ENCODE measurements around the gene AKAP10.
A peak's percentile ranks its signal among the peaks of the same experiment; 100 is the strongest.
"Not testable (repeated sequence)": the region's sequence is repeated elsewhere in the genome, so short reads cannot be mapped to it uniquely, and the experiment has no call there.

The AKAP10 gene

DNA sequence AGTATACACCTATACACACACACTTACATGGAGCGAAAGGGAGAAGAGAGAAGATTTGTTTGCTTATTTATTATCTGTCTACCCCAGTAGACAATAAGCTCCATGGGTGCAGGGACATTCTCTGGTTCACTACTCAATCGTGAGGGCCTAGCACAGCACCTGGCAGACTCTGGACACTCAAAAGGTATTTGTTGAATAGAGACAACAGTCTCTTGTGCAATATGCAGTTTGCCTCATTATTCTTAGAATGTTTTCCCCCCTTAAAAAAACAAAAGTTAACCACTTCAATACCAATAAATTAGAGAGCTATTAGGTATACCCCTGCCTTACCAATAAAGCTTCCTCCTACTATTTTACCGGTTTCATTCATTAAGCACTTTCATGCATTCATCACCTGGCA lies 2.0 kb downstream of the AKAP10 start:
- H3K36me3 ChIP-seq (ENCODE audit: insufficient read depth, insufficient read length, low read length): peaks cover 33% of the 10 kb centered on the region
- H3K27me3 ChIP-seq (ENCODE audit: insufficient read depth, insufficient read length): no peaks in the 10 kb centered on the region
- no peak for DNase-seq (ENCODE audit: low read depth, low spot score)
- no peak overlapping the region for H3K4me3 ChIP-seq (ENCODE audit: insufficient read length, low read depth)
- peaks cover 16% of the 10 kb centered on the region; the same call in 1 of the 2 replicates for H3K9me3 ChIP-seq (ENCODE audit: insufficient read depth, low read length)
- TF ChIP-seq ZNF274 (IDR thresholded peaks at IDR 0.05; ENCODE audit: low read depth, low read length) (no peak), YY1 (IDR thresholded peaks at IDR 0.05; ENCODE audit: insufficient read depth, insufficient read length) (no peak), SUZ12 (IDR thresholded peaks at IDR 0.05; ENCODE audit: extremely low read depth, insufficient read depth, insufficient read length) (no peak)
- no peaks in the 10 kb centered on the region for H3K4me1 ChIP-seq (ENCODE audit: insufficient read depth, insufficient read length)
- H3K9ac ChIP-seq (ENCODE audit: insufficient read length, low read depth): no peak overlapping the region

DNA sequence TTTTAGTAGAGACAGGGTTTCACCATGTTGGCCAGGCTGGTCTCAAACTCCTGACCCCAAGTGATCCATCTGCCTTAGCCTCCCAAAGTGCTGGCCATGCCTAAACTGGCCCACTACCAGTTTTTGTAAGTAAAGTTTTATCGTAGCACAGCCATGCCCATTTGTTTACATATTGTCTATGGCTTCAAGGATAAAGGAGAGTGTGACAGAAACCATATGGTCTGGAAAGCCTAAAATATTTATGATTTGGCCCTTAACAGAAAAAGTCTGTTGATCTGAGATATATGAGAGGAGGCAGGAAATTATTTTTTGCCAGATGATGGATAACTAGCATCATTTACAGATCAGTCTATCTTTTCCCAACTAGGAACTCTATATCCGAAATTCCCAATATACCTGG lies 4.5 kb downstream of the AKAP10 start:
- Histone ChIP-seq H3K36me3 (ENCODE audit: insufficient read depth, insufficient read length, low read length) (peaks cover 48% of the 10 kb centered on the region), H3K9ac (ENCODE audit: insufficient read length, low read depth) (no peak overlapping the region), H3K4me3 (ENCODE audit: insufficient read length, low read depth) (no peak overlapping the region), H3K27me3 (ENCODE audit: insufficient read depth, insufficient read length) (no peaks in the 10 kb centered on the region), H3K9me3 (ENCODE audit: insufficient read depth, low read length) (no peaks in the 10 kb centered on the region; the same call in 1 of the 2 replicates), H3K4me1 (ENCODE audit: insufficient read depth, insufficient read length) (no peaks in the 10 kb centered on the region)
- DNase-seq (ENCODE audit: low read depth, low spot score): no peak
- no peak for TF ChIP-seq ZNF274 (IDR thresholded peaks at IDR 0.05; ENCODE audit: low read depth, low read length)
- no peak for TF ChIP-seq YY1 (IDR thresholded peaks at IDR 0.05; ENCODE audit: insufficient read depth, insufficient read length)
- TF ChIP-seq SUZ12 (IDR thresholded peaks at IDR 0.05; ENCODE audit: extremely low read depth, insufficient read depth, insufficient read length): no peak

DNA sequence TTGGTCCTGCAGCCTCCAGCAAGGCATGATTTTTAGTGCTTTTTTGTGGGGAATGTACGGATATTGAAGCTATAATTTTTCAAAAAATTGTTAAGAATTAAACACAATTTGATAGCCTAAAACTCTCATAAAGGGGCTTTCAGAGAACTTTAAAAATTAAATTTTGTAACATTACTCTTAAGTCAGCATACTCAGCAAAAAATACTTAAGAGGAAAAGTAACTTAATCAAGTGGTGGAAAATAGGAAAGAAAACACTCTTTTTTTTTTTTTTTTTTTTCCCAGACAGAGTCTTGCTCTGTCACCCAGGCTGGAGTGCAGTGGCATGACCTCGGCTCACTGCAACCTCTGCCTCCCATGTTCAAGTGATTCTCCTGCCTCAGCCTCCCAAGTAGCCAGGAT lies 14.7 kb downstream of the AKAP10 start:
- peaks cover 36% of the 10 kb centered on the region for H3K36me3 ChIP-seq (ENCODE audit: insufficient read depth, insufficient read length, low read length)
- DNase-seq (ENCODE audit: low read depth, low spot score); H3K4me1 ChIP-seq (ENCODE audit: insufficient read depth, insufficient read length); H3K9ac ChIP-seq (ENCODE audit: insufficient read length, low read depth); H3K27me3 ChIP-seq (ENCODE audit: insufficient read depth, insufficient read length); H3K9me3 ChIP-seq (ENCODE audit: insufficient read depth, low read length); H3K4me3 ChIP-seq (ENCODE audit: insufficient read length, low read depth): not testable (repeated sequence)

DNA sequence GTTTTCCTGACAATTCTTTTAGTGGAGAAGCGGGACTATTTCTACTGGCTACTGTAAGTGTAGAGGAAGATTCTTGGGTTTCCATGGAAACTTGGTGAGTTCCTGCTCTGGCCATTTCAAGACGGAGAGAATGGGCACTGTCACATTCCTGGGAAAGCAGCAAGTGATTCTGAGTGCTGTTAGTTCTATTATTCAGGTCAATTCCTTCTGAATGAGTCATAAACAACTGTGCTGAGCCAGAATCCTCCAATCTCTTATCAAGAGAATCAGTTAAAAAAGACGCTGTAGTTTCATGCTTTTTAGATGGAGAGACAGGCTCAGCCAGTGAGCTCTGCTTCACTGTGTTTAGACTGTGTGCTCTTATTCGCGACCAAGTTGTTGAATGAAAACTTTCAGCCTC lies 19.6 kb downstream of the AKAP10 start:
- peaks cover 41% of the 10 kb centered on the region for H3K36me3 ChIP-seq (ENCODE audit: insufficient read depth, insufficient read length, low read length)
- 0 out of 2 replicates have a peak, but pooled peaks cover 9% of the 10 kb centered on the region for H3K9me3 ChIP-seq (ENCODE audit: insufficient read depth, low read length)
- TF ChIP-seq ZNF274 (IDR thresholded peaks at IDR 0.05; ENCODE audit: low read depth, low read length) (no peak), YY1 (IDR thresholded peaks at IDR 0.05; ENCODE audit: insufficient read depth, insufficient read length) (no peak), SUZ12 (IDR thresholded peaks at IDR 0.05; ENCODE audit: extremely low read depth, insufficient read depth, insufficient read length) (no peak)
- DNase-seq (ENCODE audit: low read depth, low spot score): peak; percentile 73
- H3K27me3 ChIP-seq (ENCODE audit: insufficient read depth, insufficient read length): no peaks in the 10 kb centered on the region
- H3K9ac ChIP-seq (ENCODE audit: insufficient read length, low read depth): no peak overlapping the region
- H3K4me1 ChIP-seq (ENCODE audit: insufficient read depth, insufficient read length): no peaks in the 10 kb centered on the region
- H3K4me3 ChIP-seq (ENCODE audit: insufficient read length, low read depth): no peak overlapping the region

DNA sequence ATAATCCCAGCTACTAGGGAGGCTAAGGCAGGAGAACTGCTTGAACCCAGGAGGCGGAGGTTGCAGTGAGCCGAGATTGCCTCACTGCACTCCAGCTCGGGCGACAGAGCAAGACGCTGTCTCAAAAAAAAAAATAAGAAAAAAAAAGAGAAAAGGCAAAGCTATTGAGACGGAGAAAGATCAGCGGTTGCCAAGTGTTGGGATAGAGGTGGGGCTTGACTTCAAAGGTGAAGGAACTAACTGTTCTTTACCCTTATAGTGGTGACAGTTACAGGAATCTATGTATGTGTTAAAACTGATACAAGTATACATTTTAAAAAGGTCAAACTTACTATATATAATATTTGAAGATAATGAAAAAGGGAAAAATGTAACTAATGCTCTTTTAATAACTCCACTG lies 22.5 kb downstream of the AKAP10 start:
- Histone ChIP-seq H3K4me3 (ENCODE audit: insufficient read length, low read depth) (no peak overlapping the region), H3K36me3 (ENCODE audit: insufficient read depth, insufficient read length, low read length) (peaks cover 25% of the 10 kb centered on the region), H3K9me3 (ENCODE audit: insufficient read depth, low read length) (peaks cover 19% of the 10 kb centered on the region; the same call in 1 of the 2 replicates), H3K4me1 (ENCODE audit: insufficient read depth, insufficient read length) (no peaks in the 10 kb centered on the region), H3K27me3 (ENCODE audit: insufficient read depth, insufficient read length) (no peaks in the 10 kb centered on the region), H3K9ac (ENCODE audit: insufficient read length, low read depth) (no peak overlapping the region)
- TF ChIP-seq SUZ12 (IDR thresholded peaks at IDR 0.05; ENCODE audit: extremely low read depth, insufficient read depth, insufficient read length) (no peak), ZNF274 (IDR thresholded peaks at IDR 0.05; ENCODE audit: low read depth, low read length) (no peak), YY1 (IDR thresholded peaks at IDR 0.05; ENCODE audit: insufficient read depth, insufficient read length) (no peak)
- no peak for DNase-seq (ENCODE audit: low read depth, low spot score)

DNA sequence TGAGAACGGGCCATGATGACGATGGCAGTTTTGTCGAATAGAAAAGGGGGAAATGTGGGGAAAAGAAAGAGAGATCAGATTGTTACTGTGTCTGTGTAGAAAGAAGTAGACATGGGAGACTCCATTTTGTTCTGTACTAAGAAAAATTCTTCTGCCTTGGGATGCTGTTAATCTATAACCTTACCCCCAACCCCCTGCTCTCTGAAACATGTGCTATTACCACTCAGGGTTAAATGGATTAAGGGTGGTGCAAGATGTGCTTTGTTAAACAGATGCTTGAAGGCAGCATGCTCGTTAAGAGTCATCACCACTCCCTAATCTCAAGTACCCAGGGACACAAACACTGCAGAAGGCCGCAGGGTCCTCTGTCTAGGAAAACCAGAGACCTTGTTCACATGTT lies 26.2 kb downstream of the AKAP10 start:
- peaks cover 19% of the 10 kb centered on the region; the same call in 1 of the 2 replicates for H3K9me3 ChIP-seq (ENCODE audit: insufficient read depth, low read length)
- not testable (repeated sequence) for H3K4me3 ChIP-seq (ENCODE audit: insufficient read length, low read depth)
- peaks cover 23% of the 10 kb centered on the region for H3K36me3 ChIP-seq (ENCODE audit: insufficient read depth, insufficient read length, low read length)

DNA sequence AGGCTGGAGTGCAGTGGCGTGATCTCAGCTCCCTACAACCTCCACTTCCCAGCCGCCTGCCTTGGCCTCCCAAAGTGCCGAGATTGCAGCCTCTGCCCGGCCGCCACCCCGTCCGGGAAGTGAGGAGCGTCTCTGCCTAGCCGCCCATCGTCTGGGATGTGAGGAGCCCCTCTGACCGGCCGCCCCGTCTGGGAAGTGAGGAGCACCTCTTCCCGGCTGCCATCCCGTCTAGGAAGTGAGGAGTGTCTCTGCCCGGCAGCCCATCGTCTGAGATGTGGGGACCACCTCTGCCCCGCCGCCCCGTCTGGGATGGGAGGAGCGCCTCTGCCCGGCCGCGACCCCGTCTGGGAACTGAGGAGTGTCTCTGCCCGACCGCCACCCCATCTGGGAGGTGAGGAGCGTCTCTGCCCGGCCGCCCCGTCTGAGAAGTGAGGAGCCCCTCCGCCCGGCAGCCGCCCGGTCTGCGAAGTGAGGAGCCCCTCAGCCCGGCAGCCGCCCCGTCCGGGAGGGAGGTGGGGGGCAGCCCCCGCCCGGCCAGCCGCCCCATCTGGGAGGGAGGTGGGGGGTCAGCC lies 26.9 kb downstream of the AKAP10 start:
- peaks cover 19% of the 10 kb centered on the region; the same call in 1 of the 2 replicates for H3K9me3 ChIP-seq (ENCODE audit: insufficient read depth, low read length)
- H3K36me3 ChIP-seq (ENCODE audit: insufficient read depth, insufficient read length, low read length): peaks cover 19% of the 10 kb centered on the region
- H3K9ac ChIP-seq (ENCODE audit: insufficient read length, low read depth); DNase-seq (ENCODE audit: low read depth, low spot score); H3K27me3 ChIP-seq (ENCODE audit: insufficient read depth, insufficient read length); H3K4me3 ChIP-seq (ENCODE audit: insufficient read length, low read depth); H3K4me1 ChIP-seq (ENCODE audit: insufficient read depth, insufficient read length): not testable (repeated sequence)

More for the DNA sequence above, 26.2 kb downstream of the AKAP10 start:
- not testable (repeated sequence) for H3K4me1 ChIP-seq (ENCODE audit: insufficient read depth, insufficient read length); H3K27me3 ChIP-seq (ENCODE audit: insufficient read depth, insufficient read length); H3K9ac ChIP-seq (ENCODE audit: insufficient read length, low read depth); DNase-seq (ENCODE audit: low read depth, low spot score)
